Measurements from ENCODE around the gene LMNTD1.

LMNTD1 gene

DNA sequence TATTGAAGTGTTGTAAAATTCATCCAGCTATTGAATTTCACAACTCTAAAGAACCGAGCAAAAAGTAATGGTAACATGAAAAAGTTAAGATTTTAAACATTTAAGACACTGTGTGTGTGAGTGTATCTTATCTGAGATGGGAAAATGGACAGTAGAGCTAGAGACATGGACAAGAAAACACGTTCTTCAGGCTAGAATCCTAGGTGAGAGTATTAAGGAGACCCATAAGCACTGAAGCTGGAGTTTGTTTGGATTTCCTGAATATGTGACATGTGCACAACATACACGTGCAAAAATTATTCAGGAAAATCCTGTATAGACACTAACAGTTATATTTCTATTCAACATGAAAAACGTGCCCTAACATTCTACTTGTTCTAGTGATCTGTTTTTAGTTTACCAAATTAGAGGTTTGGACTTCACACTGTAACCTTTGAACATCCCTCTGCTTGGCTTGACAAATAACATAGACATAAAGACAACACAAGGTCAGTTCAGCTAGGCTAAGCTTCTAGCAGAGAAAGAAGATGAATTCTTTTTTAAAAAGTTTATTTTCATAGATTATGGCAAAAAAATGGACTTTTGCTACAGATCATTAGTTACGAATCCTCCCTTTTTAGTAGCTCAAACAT, 31.3 kb downstream of the LMNTD1 start:
- no peaks in the 10 kb centered on the region for H3K4me1 Mint-ChIP-seq

DNA sequence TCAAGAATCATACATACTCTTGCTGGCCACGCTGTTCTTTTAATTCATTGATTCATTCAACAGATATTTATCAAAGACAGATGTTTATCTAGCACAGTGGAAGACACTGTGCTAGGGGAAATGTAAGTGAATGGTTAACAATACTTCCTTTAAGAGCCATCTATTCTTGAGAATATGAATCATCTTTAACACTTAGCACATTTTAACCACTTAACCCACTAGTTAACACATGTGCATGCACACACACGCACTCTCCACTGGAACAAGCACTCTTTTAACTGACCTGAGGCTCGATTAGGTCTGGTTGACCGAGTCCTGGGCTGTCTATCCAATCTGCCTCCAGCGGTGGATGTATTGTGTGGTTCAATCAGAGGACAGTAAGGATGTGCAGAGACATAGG, 34.6 kb downstream of the LMNTD1 start:
- ATAC-seq: no peak
- Mint-ChIP-seq H3K27me3 (peaks cover 22% of the 10 kb centered on the region), H3K9me3 (no peaks in the 10 kb centered on the region), H3K4me1 (no peaks in the 10 kb centered on the region), H3K27ac (no peak overlapping the region), H3K4me3 (no peak overlapping the region), H3K36me3 (no peaks in the 10 kb centered on the region)

More for the DNA sequence above, 31.3 kb downstream of the LMNTD1 start:
- Mint-ChIP-seq H3K36me3 (no peaks in the 10 kb centered on the region), H3K27ac (no peak overlapping the region), H3K27me3 (peaks cover 18% of the 10 kb centered on the region), H3K9me3 (no peaks in the 10 kb centered on the region), H3K4me3 (no peak overlapping the region)
- ATAC-seq: no peak

DNA sequence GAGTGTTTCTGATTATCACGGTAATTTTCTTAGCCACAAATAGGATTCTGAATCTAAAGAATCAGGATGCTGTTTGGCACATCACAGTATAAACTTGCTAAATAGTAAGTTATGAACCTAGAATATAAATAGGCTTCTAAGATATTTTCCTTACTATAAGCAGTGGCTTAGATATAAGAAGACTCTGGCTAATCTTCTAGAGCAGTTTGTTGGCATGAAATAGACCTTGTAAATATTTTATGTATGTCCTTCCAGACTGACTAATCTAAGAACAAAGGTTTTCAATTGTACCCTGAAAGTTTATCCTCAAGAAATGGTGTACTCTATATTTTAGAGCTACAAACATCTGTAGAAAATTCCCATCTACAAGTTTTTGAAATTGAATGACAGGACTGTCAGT, 48.3 kb downstream of the LMNTD1 start:
- Mint-ChIP-seq H3K27me3 (peaks cover 16% of the 10 kb centered on the region), H3K4me1 (no peaks in the 10 kb centered on the region), H3K36me3 (no peaks in the 10 kb centered on the region), H3K4me3 (no peak overlapping the region), H3K9me3 (no peaks in the 10 kb centered on the region), H3K27ac (no peak overlapping the region)
- ATAC-seq: no peak

DNA sequence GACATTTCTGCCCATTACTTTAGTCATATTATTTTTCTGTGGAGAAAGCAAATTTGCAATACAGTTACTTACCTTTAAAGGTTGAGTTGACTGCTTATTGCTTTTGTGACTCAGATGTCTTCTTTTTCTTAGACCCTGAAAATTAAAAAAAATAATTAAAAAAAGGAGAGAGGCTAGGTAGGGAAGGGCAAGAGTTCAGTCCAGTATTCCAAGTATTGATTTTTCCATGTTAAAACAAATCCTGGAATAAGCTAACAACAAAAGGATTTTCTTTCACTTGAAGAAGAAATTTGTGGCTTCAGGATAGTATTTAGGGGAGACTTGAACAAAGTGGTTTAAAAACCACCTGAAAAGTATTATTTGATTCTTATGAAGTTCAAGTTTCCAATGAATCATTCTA, 49.4 kb downstream of the LMNTD1 start:
- ATAC-seq: no peak
- Mint-ChIP-seq H3K27me3 (peaks cover 15% of the 10 kb centered on the region), H3K36me3 (no peaks in the 10 kb centered on the region), H3K27ac (no peak overlapping the region), H3K4me1 (no peaks in the 10 kb centered on the region), H3K4me3 (no peak overlapping the region), H3K9me3 (no peaks in the 10 kb centered on the region)

DNA sequence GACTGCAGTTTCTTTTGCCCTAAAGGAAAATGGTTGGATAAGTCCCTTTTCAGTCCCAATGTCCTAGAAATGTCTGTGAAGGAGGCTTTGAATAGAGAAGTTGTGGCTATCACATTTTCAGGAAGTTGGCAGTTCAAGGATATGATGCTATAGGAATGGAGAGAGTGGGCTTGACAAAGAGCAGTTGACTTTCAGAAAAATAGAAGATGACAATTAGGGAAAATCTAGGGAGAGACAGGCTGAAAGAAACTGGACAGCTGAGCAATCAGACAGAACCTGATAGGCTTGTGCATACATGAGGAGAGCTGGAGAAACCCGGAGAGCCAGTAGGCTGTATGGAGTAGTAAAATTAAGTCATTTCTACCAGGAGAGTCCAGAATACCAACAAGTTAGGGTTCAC, 50.5 kb downstream of the LMNTD1 start:
- ATAC-seq: no peak
- H3K4me3 Mint-ChIP-seq: no peak overlapping the region
- H3K27ac Mint-ChIP-seq: no peak overlapping the region
- peaks cover 15% of the 10 kb centered on the region for H3K27me3 Mint-ChIP-seq
- no peaks in the 10 kb centered on the region for H3K36me3 Mint-ChIP-seq
- no peaks in the 10 kb centered on the region for H3K9me3 Mint-ChIP-seq
- no peaks in the 10 kb centered on the region for H3K4me1 Mint-ChIP-seq

DNA sequence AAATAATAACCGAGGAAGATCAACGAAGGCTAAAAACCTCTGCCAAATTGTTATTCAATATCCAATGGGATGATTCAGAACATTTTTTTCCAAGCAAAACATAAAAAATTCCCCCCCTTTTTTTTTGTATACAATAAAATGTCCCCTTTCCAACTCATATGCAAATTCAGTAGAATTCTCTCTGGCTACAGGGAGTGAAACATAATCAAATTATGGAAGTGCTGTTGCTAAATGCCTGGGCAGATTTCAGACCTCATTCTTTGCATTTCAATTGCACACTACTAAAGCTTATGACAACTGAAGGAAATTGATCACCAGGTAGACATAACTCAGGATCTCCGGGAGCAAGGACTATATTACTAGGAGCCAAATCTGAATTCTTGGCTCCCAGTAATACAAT, 51.0 kb downstream of the LMNTD1 start:
- Mint-ChIP-seq H3K36me3 (no peaks in the 10 kb centered on the region), H3K4me3 (no peak overlapping the region), H3K27me3 (peaks cover 15% of the 10 kb centered on the region), H3K4me1 (no peaks in the 10 kb centered on the region), H3K9me3 (no peaks in the 10 kb centered on the region), H3K27ac (no peak overlapping the region)
- ATAC-seq: no peak

DNA sequence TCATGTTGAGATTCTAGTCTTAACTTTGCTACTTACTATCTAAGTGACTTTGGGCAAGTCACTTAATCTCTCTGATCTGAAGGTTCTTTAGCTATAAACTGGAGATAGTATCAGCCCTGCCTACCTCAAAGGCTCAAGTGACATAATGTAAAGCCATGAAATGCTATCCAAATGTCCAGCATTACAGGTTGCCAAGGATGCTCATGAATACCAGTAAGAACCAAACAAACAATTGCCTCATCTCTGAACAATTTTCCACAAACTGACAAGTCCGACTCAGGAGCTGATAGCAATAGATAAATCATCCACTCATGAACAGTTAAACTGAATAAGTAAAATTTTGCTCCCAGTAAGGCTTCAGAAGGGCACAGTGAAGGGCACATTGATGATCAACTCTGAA, 51.5 kb downstream of the LMNTD1 start:
- no peak overlapping the region for H3K4me3 Mint-ChIP-seq
- no peaks in the 10 kb centered on the region for H3K9me3 Mint-ChIP-seq
- H3K36me3 Mint-ChIP-seq: no peaks in the 10 kb centered on the region
- H3K27ac Mint-ChIP-seq: no peak overlapping the region
- no peak for ATAC-seq
- H3K27me3 Mint-ChIP-seq: peaks cover 15% of the 10 kb centered on the region
- H3K4me1 Mint-ChIP-seq: no peaks in the 10 kb centered on the region

DNA sequence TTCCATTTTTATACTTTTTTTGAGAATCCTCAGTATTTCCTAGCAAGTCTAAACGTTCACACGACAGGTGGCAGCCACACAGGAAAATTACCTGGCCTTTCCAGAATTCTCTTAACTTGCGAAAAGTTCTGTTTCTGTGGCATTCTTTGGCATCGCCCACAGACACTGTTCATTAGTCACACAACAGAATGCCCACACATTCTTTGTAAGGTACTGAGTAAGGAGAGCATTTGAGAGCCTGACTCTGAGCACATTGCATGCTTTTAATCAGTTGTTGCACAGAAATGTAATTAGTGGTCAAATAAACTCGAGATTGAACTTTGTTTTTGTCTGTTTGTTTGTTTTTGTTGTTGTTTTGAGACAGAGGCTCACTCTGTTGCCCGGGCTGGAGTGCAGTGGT, 52.4 kb downstream of the LMNTD1 start:
- H3K4me1 Mint-ChIP-seq: no peaks in the 10 kb centered on the region
- no peaks in the 10 kb centered on the region for H3K9me3 Mint-ChIP-seq
- no peak overlapping the region for H3K4me3 Mint-ChIP-seq
- no peak overlapping the region for H3K27ac Mint-ChIP-seq
- no peaks in the 10 kb centered on the region for H3K36me3 Mint-ChIP-seq
- no peak for ATAC-seq
- peaks cover 15% of the 10 kb centered on the region for H3K27me3 Mint-ChIP-seq

DNA sequence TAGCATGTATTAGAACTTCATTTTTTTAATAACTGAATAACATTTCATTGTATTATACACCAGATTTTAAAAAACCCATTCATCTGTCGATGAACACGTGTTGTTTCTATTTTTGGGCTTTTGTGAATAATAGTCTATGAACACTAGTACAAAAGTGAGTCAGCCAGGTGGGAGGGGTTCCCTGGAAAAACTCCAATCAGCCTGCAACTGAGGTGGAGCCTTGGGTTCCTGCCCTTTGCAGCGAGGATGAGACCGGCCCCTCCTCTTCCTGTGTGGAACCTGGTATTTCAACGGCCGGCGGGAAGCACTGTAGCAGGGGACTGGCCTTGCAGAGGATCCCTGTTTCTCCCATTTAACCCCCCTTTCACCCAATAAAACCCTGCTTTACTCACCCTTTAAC, 56.1 kb downstream of the LMNTD1 start:
- Mint-ChIP-seq H3K4me1 (no peaks in the 10 kb centered on the region), H3K36me3 (no peaks in the 10 kb centered on the region), H3K27ac (no peak overlapping the region), H3K27me3 (peaks cover 9% of the 10 kb centered on the region), H3K9me3 (no peaks in the 10 kb centered on the region), H3K4me3 (no peak overlapping the region)
- ATAC-seq: no peak

DNA sequence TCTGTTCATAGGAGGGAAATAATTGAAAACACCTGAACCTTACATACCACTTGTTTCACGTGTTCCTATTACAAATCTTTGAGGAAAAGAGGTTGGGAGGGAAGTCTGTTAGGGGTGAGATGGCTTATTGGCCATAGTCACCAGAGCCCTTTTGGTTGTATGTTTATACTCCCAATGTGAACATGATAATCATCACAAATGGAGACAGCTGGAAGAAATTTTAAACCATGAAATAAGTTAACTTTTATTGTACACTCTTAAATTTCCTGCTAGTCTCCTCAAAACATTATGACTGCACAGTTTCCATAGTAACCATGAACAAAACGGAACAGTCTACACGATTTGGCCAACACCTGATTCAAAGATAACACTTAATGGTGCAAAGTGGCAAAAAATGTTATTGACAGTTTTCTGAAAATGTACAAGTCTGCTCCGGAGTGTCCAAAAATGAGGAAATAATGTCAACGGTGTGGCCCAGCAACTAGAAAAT, 56.9 kb downstream of the LMNTD1 start:
- Mint-ChIP-seq H3K4me1 (no peaks in the 10 kb centered on the region), H3K27me3 (peaks cover 2% of the 10 kb centered on the region), H3K36me3 (no peaks in the 10 kb centered on the region), H3K9me3 (no peaks in the 10 kb centered on the region), H3K27ac (no peak overlapping the region), H3K4me3 (no peak overlapping the region)
- ATAC-seq: no peak

DNA sequence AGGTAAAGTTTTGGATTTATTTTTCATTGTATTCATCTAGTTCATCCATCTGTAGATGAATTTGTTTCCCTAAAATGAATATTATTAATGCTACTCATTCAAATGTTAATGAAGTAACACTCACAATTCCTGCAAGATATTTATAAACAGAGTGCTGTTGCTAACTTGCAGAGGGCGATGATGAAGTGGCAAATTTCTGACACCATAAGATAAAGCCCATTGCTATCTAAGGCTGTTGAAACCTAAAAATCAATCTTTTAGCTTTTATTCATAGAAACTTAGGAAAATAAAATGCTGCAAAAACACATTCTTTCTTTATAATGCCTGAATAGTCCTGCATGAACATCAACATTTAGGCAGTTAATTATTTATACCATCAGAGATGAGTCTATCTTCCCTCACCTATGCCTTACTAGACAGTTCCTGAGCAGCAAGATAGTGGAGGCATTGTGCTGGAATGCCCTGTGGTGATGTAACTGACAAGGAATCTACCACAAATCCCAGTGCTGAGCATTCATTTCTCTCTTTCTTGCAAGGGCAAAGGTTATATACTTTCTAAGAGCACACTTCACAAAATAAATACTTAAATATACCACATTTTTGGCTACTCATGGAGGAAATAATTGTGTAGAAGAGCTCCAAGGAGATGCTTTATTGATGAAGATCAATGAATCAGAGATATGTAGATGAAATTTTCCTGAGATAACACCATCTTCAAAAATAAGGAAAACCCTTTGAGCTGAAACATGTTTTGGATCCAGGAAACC, 57.6 kb downstream of the LMNTD1 start:
- Mint-ChIP-seq H3K9me3 (no peaks in the 10 kb centered on the region), H3K36me3 (no peaks in the 10 kb centered on the region), H3K4me1 (no peaks in the 10 kb centered on the region), H3K27me3 (peaks cover 8% of the 10 kb centered on the region), H3K4me3 (no peak overlapping the region), H3K27ac (no peak overlapping the region)
- no peak for ATAC-seq

DNA sequence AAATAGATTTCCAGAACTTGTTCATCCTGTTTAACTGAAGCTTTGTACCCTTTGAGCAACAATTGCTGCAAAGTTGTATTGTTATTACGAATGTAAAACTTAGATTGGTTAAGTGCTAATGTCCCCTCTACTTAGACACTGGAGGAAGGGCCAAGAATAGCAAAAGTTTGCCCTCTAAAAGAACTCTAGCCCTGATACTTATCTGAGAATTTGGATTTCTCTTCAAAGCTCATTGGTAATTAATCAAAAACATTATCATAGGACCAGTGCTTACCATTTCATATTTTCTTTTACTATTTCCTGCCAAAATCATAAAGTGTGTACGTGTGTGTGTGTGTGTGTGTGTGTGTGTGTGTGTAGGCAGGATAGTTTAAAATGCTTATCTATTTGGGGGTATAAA, 58.2 kb downstream of the LMNTD1 start:
- Mint-ChIP-seq H3K36me3 (no peaks in the 10 kb centered on the region), H3K27me3 (peaks cover 12% of the 10 kb centered on the region), H3K9me3 (no peaks in the 10 kb centered on the region), H3K27ac (no peak overlapping the region), H3K4me3 (no peak overlapping the region), H3K4me1 (no peaks in the 10 kb centered on the region)
- ATAC-seq: no peak

DNA sequence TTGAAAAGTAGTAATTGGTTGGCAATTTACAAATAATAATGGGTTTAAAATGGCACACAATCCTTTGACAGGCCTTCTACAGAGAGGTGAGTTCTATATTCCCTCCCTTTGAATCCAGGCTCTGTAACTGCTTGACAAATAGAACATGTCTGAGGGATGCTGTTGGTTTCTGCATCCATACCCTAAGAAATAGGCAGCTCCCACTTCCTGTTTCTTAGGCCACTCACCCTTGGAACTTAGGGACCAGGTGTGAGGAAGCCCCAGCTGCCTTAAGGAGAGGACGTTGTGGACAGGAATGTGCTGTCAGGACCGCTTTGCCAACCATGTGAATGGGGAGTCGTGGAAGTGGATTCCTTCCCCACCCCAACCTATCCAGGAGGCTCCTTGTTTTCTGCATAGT, 59.4 kb downstream of the LMNTD1 start:
- Mint-ChIP-seq H3K4me1 (no peaks in the 10 kb centered on the region), H3K27ac (no peak overlapping the region)

DNA sequence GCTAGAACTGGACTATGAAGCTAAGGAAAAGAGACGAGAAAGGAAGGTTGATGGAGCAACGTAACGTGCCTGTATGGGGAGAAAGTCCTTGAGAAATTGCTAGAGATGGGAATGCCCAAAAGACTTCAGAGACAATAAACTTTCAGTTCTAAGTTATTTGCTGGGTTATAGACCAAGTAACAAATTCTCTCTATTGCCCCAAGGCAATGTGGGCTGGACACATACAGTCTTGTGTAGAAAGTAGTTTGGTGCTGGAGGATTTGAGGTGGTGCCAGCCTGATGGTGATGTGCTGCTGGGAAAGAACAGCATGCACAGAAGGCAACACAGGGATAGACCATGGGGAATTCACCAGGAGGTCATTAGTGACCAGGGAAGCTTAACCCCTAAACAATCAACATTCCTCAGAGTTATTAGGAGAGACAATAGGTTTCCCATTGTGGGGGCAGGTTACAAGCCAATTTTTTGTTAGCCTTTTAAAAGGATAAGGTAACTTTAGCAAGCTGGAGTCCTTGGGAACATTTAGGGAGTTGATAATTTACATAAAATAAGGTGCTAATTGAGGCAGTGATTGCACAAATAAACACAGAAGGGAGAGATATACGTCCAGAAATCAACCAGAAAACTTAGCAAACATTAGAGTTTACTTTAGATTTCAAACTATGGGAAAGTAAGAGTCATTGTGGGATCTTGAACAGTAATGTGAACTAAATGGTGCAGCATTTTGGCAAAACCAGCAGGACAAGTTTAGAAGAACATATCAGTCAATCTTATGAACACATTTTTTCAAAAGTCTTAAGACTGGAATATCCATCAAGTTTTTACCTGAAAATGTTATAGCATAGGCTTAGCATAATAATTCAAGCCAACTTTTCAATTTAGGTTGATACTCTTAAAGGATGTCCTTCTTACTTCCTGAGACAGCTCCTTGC, 61.4 kb downstream of the LMNTD1 start:
- Mint-ChIP-seq H3K27ac (no peak overlapping the region), H3K4me1 (no peaks in the 10 kb centered on the region), H3K9me3 (no peaks in the 10 kb centered on the region), H3K27me3 (peaks cover 12% of the 10 kb centered on the region), H3K36me3 (no peaks in the 10 kb centered on the region), H3K4me3 (no peak overlapping the region)
- no peak for ATAC-seq

More for the DNA sequence above, 59.4 kb downstream of the LMNTD1 start:
- no peak for ATAC-seq
- Mint-ChIP-seq H3K9me3 (no peaks in the 10 kb centered on the region), H3K4me3 (no peak overlapping the region), H3K36me3 (no peaks in the 10 kb centered on the region), H3K27me3 (peaks cover 12% of the 10 kb centered on the region)
